Astrocyte (in vitro differentiated cells and primary cell): ENCODE measurements around the gene SEMA3A. TPM values are rescaled to one million over a fixed set of nuclear protein-coding genes. Genes with fewer than 3 reads are reported as not detected.
A peak's percentile ranks its signal among the peaks of the same experiment; 100 is the strongest.

ENCODE experiments used
- DNase-seq: peaks from one replicate; pipeline ENCODE4 v3.0.0-alpha.2; 2010; ENCODE audit warnings: low read depth
- FAIRE-seq: peaks from 2 replicates; lab custom pipeline; 2011; peaks lifted over from hg19 to GRCh38; lab: Jason Lieb, UNC
- H2AFZ ChIP-seq: 2 replicates; pipeline ENCODE4 v1.6.0; 2012; ENCODE audit warnings: low read depth, low read length, inconsistent platforms
- H3K27ac ChIP-seq: 2 replicates; pipeline ENCODE4 v1.5.1; 2011; ENCODE audit warnings: low read depth, low read length, inconsistent platforms
- H3K27me3 ChIP-seq: 2 replicates; pipeline ENCODE4 v1.6.0; 2011; ENCODE audit warnings: low read length, inconsistent platforms; ENCODE audit not compliant: insufficient read depth
- H3K36me3 ChIP-seq: 2 replicates; pipeline ENCODE4 v1.5.1; 2011; ENCODE audit warnings: low read length, inconsistent platforms; ENCODE audit not compliant: insufficient read depth
- H3K4me1 ChIP-seq: 2 replicates; pipeline ENCODE4 v1.5.1; 2011; ENCODE audit warnings: low read length, inconsistent platforms; ENCODE audit not compliant: insufficient read depth
- H3K4me2 ChIP-seq: 2 replicates; pipeline ENCODE4 v1.6.0; 2012; ENCODE audit warnings: low read length, inconsistent platforms
- H3K4me3 ChIP-seq: 2 replicates; pipeline ENCODE4 v1.5.1; 2011; ENCODE audit warnings: low read depth, mild to moderate bottlenecking, low read length, inconsistent platforms; ENCODE audit not compliant: insufficient read depth
- H3K79me2 ChIP-seq: 2 replicates; pipeline ENCODE4 v1.6.0; 2012; ENCODE audit warnings: mild to moderate bottlenecking, low read length, inconsistent platforms; ENCODE audit not compliant: insufficient read depth
- H3K9ac ChIP-seq: 2 replicates; pipeline ENCODE4 v1.6.0; 2012; ENCODE audit warnings: mild to moderate bottlenecking, low read length, inconsistent platforms
- H3K9me3 ChIP-seq: 2 replicates; pipeline ENCODE4 v1.5.1; 2012; ENCODE audit warnings: low read depth, mild to moderate bottlenecking, low read length, inconsistent platforms; ENCODE audit not compliant: insufficient read depth
- H4K20me1 ChIP-seq: 2 replicates; pipeline ENCODE4 v1.6.0; 2012; ENCODE audit warnings: low read length, inconsistent platforms; ENCODE audit not compliant: insufficient read depth
- H3K27ac Mint-ChIP-seq: one replicate; pipeline ENCODE4 v1.8.0; 2021; ENCODE audit warnings: mild to moderate bottlenecking, mixed read lengths; ENCODE audit not compliant: unreplicated experiment
- H3K27me3 Mint-ChIP-seq: one replicate; pipeline ENCODE4 v1.8.0; 2021; ENCODE audit warnings: low read depth, mixed read lengths; ENCODE audit not compliant: unreplicated experiment
- H3K36me3 Mint-ChIP-seq: one replicate; pipeline ENCODE4 v1.8.0; 2021; ENCODE audit warnings: low read depth, mixed read lengths; ENCODE audit not compliant: unreplicated experiment
- H3K4me1 Mint-ChIP-seq: one replicate; pipeline ENCODE4 v1.8.0; 2021; ENCODE audit warnings: low read depth, mixed read lengths; ENCODE audit not compliant: unreplicated experiment
- H3K4me3 Mint-ChIP-seq: one replicate; pipeline ENCODE4 v1.8.0; 2021; ENCODE audit warnings: mild to moderate bottlenecking, moderate library complexity, mixed read lengths; ENCODE audit not compliant: unreplicated experiment
- H3K9me3 Mint-ChIP-seq: one replicate; pipeline ENCODE4 v1.8.0; 2021; ENCODE audit warnings: mild to moderate bottlenecking, mixed read lengths; ENCODE audit not compliant: unreplicated experiment
- EZH2 ChIP-seq: IDR thresholded peaks from 2 replicates; pipeline ENCODE4 v1.6.1; 2012; ENCODE audit warnings: mild to moderate bottlenecking, low read length, inconsistent platforms; ENCODE audit not compliant: insufficient read depth
- total RNA-seq: library from RNA; stranded (reverse); gene quantifications from 2 replicates; pipeline ENCODE4 v1.2.1, GENCODE V29; 2021
- TF ChIP-seq, protein P1 (sequence below): IDR thresholded peaks from 2 replicates; pipeline ENCODE4 v1.5.1; 2011; ENCODE audit warnings: low read depth, mild to moderate bottlenecking, inconsistent platforms, low read length, moderate library complexity; ENCODE audit not compliant: insufficient read depth

The SEMA3A gene
- total RNA-seq, 1 donor from 2014 or later, result 31.3 TPM

DNA sequence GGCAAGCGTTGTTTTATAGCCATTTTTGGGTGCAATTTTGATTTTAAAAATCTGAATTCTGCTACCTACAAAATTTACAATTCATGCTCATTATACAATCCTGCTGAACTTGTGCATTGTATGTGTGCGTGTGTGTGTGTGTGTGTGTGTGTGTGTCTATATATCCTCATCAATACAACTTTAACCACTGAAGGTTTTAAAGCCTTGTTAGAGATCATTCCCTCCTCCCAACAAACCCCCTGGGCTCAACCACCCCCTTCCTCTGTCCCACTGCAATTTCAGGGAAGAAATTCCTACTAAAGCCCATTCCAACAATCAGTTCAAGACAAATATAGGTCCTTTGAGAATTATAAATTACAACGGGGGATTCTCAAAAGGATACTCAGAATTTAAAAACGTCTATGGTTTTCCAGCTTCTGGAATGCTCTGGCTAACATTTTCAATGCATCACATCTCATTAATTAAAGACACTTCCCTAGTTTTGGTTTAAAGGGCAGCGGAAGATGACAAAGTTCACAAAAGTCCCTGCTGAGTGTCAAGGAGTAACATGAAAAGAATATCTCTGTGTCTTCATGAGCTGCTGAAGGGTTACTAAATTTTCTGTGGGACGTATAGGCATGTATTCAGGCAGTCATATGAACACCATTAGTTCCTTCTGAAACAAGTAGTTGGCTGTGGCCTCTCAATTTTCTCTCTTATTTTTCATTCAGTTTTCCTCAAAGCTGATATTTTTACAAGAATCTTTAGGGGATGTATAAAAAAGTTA is 889 bp upstream of the SEMA3A start:
- H4K20me1 ChIP-seq, result no peaks in the 10 kb centered on the region
- peak overlapping the region; percentile 83 for H3K27ac Mint-ChIP-seq
- no peaks in the 10 kb centered on the region for H3K36me3 Mint-ChIP-seq
- peak overlapping the region; percentile 74 for H3K27ac ChIP-seq
- peak; percentile 34 for FAIRE-seq
- no peak for DNase-seq
- no peaks in the 10 kb centered on the region for H3K27me3 Mint-ChIP-seq
- H3K27me3 ChIP-seq, result no peaks in the 10 kb centered on the region
- peaks cover 46% of the 10 kb centered on the region for H3K79me2 ChIP-seq
- H3K4me2 ChIP-seq, result peak overlapping the region; percentile 92
- H3K36me3 ChIP-seq, result no peaks in the 10 kb centered on the region
- no peaks in the 10 kb centered on the region for H3K9me3 Mint-ChIP-seq
- H2AFZ ChIP-seq, result peak overlapping the region; percentile 54
- H3K9me3 ChIP-seq, result no peaks in the 10 kb centered on the region
- peak overlapping the region; percentile 92 for H3K9ac ChIP-seq
- H3K4me3 ChIP-seq, result peak overlapping the region; percentile 77
- H3K4me3 Mint-ChIP-seq, result peak overlapping the region; percentile 96
- H3K4me1 Mint-ChIP-seq, result peaks cover 18% of the 10 kb centered on the region
- H3K4me1 ChIP-seq, result peaks cover 17% of the 10 kb centered on the region
- TF ChIP-seq, protein P1, sequence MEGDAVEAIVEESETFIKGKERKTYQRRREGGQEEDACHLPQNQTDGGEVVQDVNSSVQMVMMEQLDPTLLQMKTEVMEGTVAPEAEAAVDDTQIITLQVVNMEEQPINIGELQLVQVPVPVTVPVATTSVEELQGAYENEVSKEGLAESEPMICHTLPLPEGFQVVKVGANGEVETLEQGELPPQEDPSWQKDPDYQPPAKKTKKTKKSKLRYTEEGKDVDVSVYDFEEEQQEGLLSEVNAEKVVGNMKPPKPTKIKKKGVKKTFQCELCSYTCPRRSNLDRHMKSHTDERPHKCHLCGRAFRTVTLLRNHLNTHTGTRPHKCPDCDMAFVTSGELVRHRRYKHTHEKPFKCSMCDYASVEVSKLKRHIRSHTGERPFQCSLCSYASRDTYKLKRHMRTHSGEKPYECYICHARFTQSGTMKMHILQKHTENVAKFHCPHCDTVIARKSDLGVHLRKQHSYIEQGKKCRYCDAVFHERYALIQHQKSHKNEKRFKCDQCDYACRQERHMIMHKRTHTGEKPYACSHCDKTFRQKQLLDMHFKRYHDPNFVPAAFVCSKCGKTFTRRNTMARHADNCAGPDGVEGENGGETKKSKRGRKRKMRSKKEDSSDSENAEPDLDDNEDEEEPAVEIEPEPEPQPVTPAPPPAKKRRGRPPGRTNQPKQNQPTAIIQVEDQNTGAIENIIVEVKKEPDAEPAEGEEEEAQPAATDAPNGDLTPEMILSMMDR, result no peak
- no peak for TF ChIP-seq EZH2

DNA sequence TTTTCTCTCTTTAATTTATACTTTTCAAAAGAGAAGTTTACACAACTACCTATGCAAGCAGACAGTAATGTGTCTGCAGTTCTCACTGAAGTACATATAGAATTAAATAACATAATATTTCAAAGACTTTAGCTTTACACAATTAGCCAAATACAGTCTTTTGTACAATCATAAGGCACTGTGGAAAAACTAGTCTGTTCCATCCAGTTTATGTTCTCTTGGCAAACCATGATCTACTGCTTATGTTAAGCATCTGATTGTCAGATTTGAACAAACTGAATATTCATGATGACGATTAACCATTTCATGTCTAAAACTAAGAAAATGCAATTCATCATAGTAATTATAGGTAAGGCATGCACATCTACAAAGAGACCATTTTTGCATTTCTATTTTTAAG is 842 bp downstream of the SEMA3A start:
- Histone ChIP-seq H2AFZ (no peak overlapping the region), H3K36me3 (no peaks in the 10 kb centered on the region), H3K9me3 (no peaks in the 10 kb centered on the region), H3K79me2 (peaks cover 62% of the 10 kb centered on the region), H4K20me1 (no peaks in the 10 kb centered on the region), H3K4me1 (peaks cover 17% of the 10 kb centered on the region), H3K4me3 (peak overlapping the region; percentile 77), H3K27me3 (no peaks in the 10 kb centered on the region), H3K4me2 (peak overlapping the region; percentile 92), H3K9ac (peak overlapping the region; percentile 92), H3K27ac (peak overlapping the region; percentile 74)
- no peak for DNase-seq
- no peak for TF ChIP-seq EZH2
- TF ChIP-seq, protein P1, result no peak
- no peaks in the 10 kb centered on the region for H3K9me3 Mint-ChIP-seq
- H3K27me3 Mint-ChIP-seq, result no peaks in the 10 kb centered on the region
- no peak overlapping the region for H3K27ac Mint-ChIP-seq
- peak overlapping the region; percentile 96 for H3K4me3 Mint-ChIP-seq
- H3K36me3 Mint-ChIP-seq, result no peaks in the 10 kb centered on the region
- H3K4me1 Mint-ChIP-seq, result peaks cover 21% of the 10 kb centered on the region
- FAIRE-seq, result no peak

DNA sequence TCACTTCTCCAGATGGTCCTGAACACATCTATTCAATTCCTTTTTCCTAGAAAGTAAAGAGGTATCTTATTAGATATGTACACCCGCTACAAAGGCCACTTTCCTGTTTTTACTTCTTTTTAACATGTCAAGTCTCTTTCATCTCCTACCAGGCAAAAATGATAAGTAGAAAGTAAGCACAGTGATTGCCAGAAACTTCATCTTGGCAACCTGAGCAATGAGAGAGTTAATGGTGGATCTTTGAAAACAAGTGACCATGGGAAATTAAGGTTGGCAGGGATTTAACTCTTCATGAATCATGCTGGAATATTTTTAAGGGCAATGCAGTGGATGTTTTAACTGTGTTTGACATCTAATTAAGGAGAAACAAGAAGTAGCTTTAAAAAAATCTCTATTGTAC is 2.7 kb downstream of the SEMA3A start:
- H2AFZ ChIP-seq, result no peak overlapping the region
- Mint-ChIP-seq H3K4me1 (peaks cover 38% of the 10 kb centered on the region), H3K36me3 (no peaks in the 10 kb centered on the region), H3K9me3 (no peaks in the 10 kb centered on the region), H3K27ac (peak overlapping the region; percentile 27), H3K4me3 (peak overlapping the region; percentile 30), H3K27me3 (no peaks in the 10 kb centered on the region)
- FAIRE-seq (no peak), DNase-seq (peak; percentile 62)
- peak overlapping the region; percentile 49 for H3K27ac ChIP-seq
- peak overlapping the region; percentile 27 for H3K4me3 ChIP-seq
- peaks cover 76% of the 10 kb centered on the region for H3K79me2 ChIP-seq
- H3K9me3 ChIP-seq, result no peaks in the 10 kb centered on the region
- H3K4me1 ChIP-seq, result peaks cover 34% of the 10 kb centered on the region
- H4K20me1 ChIP-seq, result no peaks in the 10 kb centered on the region
- H3K36me3 ChIP-seq, result no peaks in the 10 kb centered on the region
- no peak for TF ChIP-seq EZH2
- TF ChIP-seq, protein P1, result no peak
- H3K9ac ChIP-seq, result peak overlapping the region; percentile 92
- no peaks in the 10 kb centered on the region for H3K27me3 ChIP-seq
- H3K4me2 ChIP-seq, result peak overlapping the region; percentile 92
